Fibroblast of mammary gland (primary cell): ENCODE data around the gene MAGI3.
"Not testable (repeated sequence)": the region's sequence is repeated elsewhere in the genome, so short reads cannot be mapped to it uniquely, and the experiment has no call there.

Source experiments
- DNase-seq: peaks from one replicate; pipeline ENCODE4 v3.0.0-alpha.2; 2010; ENCODE audit warnings: low read depth
- H3K4me3 ChIP-seq: 2 replicates; pipeline ENCODE4 v1.5.1; 2011; ENCODE audit warnings: low read depth, mild to moderate bottlenecking, low read length, moderate library complexity; ENCODE audit not compliant: control insufficient read depth
- CTCF ChIP-seq: conservative IDR thresholded peaks from 2 replicates; pipeline ENCODE4 v1.5.1; 2011; ENCODE audit warnings: low read depth, low read length, inconsistent platforms; ENCODE audit not compliant: control insufficient read depth, insufficient read depth

Gene MAGI3

GRCh38 chr1:113714606-113715269 lies 324.4 kb downstream of the MAGI3 start:
- TF ChIP-seq CTCF, result peak; percentile 1
- no peak overlapping the region for H3K4me3 ChIP-seq
- DNase-seq, result peak; percentile 3

DNA sequence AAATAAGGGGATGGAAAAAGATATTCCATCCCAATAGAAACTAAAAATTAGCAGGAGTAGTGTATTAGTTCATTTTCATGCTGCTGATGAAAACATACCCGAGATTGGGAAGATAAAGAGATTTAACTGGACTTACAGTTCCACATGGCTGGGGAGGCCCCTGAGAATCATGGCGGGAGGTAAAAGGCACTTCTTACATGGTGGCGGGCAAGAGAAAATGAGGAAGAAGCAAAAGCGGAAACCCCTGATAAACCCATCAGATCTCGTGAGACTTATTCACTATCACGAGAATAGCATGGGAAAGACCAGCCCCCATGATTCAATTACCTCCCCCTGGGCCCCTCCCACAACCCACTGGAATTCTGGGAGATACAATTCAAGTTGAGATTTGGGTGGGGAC lies 327.2 kb downstream of the MAGI3 start:
- H3K4me3 ChIP-seq, DNase-seq: not testable (repeated sequence)

DNA sequence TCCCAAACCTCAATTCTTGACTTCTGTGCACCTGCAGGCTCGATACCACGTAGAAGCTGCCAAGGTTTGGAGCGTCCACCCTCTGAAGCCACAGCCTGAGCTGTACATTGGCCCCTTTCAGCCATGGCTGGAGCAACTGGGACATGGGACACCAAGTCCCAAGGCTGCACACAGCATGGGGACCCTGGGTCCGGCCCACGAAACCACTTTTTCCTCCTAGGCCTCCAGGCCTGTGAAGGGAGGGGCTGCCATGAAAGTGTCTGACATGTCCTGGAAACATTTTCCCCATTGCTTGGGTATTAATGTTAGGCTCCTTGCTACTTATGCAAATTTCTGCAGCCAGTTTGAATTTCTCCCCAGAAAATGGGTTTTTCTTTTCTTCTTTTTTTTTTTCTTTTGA lies 328.3 kb downstream of the MAGI3 start:
- not testable (repeated sequence) for DNase-seq, H3K4me3 ChIP-seq

DNA sequence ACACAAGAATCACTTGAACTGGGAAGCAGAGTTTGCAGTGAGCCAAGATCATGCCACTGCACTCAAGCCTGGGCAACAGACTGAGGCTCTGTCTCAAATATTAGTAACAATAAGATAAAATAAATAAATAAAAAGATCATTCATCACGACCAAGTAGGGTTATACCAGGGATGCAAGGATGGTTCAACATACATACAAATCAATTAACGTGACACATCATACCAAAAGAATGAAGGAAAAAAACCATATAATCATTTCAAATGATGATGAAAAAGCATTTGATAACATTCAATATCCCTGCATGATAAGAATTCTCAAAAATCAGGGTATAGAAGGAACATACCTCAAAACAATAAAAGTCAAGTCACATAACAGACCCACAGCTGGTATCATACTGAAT lies 330.7 kb downstream of the MAGI3 start:
- no peak for TF ChIP-seq CTCF
- H3K4me3 ChIP-seq, result no peak overlapping the region
- DNase-seq, result no peak

DNA sequence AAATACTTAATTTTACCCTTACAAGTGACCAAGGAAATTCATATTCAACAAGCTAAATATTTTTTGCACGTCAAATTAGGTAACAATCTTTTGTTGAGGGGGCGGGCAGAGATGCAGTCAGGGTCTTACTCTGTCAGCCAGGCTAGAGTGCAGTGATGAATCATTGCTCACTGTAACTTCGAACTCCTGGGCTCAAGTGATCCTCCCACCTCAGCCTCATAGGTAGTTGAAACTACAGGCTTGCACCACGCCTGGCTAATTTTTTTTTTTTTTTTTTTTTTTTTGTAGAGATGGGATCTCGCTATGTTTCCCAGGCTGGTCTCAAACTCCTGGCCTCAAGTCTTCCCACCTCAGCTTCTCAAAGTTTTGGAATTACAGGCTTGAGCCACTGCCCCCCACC lies 342.5 kb downstream of the MAGI3 start:
- no peak for TF ChIP-seq CTCF

GRCh38 chr1:113734357-113735055 lies 344.2 kb downstream of the MAGI3 start:
- DNase-seq, result no peak
- no peak overlapping the region for H3K4me3 ChIP-seq
- no peak for TF ChIP-seq CTCF

More for the DNA sequence above, 342.5 kb downstream of the MAGI3 start:
- no peak for DNase-seq
- H3K4me3 ChIP-seq, result no peak overlapping the region
